Occipital lobe (tissue), 1 donor: ENCODE data around the gene PRKRA. TPM values are rescaled to one million over a fixed set of nuclear protein-coding genes. Genes with fewer than 3 reads are reported as not detected.

Experiments
- total RNA-seq: library from RNA; depleted of rRNA; stranded (reverse); fragments of >200 nt; gene quantifications from one replicate; pipeline ENCODE4 v1.2.3, GENCODE V29; 2014

PRKRA gene
- total RNA-seq, 1 donor from 2014 or later: 64.4 TPM

Other genes with a start within 250 kb of the PRKRA start
- 5.0 TPM for gene PJVK, start 203 bp upstream of the PRKRA start, total RNA-seq
- 9.5 TPM for gene FKBP7, start 27.4 kb upstream of the PRKRA start, total RNA-seq
- 16.1 TPM for gene PLEKHA3, start 29.3 kb upstream of the PRKRA start, total RNA-seq